Activated CD4-positive, alpha-beta T cell treated with anti-CD3 and anti-CD28 coated beads, Interleukin-2, amount 50 U/mL, for 4 hours (primary cell): ENCODE measurements around the gene SPC25.
A peak's percentile ranks its signal among the peaks of the same experiment; 100 is the strongest.
"Not testable (repeated sequence)": the region's sequence is repeated elsewhere in the genome, so short reads cannot be mapped to it uniquely, and the experiment has no call there.

Experiments used
- DNase-seq, 2 experiments: peaks; one replicate each; pipeline ENCODE4 v3.0.0-alpha.2; 2020

The SPC25 gene, protein sequence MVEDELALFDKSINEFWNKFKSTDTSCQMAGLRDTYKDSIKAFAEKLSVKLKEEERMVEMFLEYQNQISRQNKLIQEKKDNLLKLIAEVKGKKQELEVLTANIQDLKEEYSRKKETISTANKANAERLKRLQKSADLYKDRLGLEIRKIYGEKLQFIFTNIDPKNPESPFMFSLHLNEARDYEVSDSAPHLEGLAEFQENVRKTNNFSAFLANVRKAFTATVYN

DNA sequence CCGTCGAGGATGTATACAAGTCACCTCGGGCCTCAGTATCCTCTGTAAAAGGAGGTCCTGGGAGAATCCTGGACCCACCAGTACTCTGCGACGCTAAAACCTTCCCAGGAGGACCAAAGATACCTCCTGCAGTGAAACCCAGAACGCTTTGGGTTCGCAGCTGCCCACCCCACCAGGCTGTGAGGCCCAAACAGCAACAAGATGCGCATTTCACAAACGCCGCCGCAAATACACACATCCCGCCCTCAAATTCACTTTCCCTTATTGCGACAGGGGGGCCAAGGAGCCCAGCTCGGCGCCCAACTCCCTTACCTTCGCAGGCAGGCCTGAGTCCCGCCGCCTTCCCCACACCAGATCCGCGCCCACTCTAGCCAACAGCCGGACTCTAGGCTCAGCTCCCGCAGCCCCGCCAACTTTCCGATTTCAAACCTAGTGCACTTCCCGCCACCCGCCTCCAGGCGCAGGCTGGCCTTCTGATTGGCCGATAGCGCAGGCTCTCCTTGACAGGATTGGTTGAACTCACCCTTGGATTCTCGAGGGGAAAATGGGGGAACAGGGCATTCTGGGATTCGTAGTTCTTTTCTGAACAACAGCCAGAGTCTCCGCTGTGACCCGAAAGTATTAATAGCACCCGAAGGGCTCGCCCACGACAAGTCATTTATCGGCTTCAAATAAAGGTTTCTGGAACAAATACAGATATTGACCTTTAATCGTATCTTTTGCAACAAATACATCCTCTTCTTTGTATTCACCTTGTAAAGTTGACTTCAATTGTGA is at the start of gene SPC25:
SPC25 (minus strand) TSS at position 425 of the 777 bp plus-strand sequence. CDS start 911 bp downstream, outside the sequence.
- peak; percentile 79 to 80 for DNase-seq

DNA sequence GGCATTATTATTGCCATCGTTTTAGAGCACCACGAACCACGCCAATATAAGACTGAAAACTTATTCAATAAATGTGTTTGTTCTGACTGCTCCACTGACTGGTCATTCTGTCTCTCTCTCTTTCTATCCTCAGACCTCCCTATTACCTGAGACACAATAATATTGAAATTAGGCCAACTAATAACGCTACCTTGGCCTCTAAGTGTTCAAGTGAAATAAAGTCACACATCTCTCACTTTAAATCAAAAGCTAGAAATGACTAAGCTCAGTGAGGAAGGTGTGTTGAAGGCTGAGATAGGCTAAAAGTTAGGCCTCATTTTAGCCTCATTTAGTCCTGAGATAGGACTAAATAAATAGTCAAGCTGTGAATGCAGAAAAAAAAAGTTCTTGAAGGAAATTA is 49.7 kb upstream of the SPC25 start:
- no peak for DNase-seq

- DNase-seq = no peak
Measured at GRCh38 chr2:168939061-168939460, 48.8 kb upstream of the SPC25 start.

- no peak for DNase-seq
Measured at GRCh38 chr2:168935810-168936581, 45.8 kb upstream of the SPC25 start.

GRCh38 chr2:168934826-168935225 is 44.6 kb upstream of the SPC25 start:
- no peak for DNase-seq

- not testable (repeated sequence) for DNase-seq
Measured at GRCh38 chr2:168932174-168932573, 41.9 kb upstream of the SPC25 start.

DNA sequence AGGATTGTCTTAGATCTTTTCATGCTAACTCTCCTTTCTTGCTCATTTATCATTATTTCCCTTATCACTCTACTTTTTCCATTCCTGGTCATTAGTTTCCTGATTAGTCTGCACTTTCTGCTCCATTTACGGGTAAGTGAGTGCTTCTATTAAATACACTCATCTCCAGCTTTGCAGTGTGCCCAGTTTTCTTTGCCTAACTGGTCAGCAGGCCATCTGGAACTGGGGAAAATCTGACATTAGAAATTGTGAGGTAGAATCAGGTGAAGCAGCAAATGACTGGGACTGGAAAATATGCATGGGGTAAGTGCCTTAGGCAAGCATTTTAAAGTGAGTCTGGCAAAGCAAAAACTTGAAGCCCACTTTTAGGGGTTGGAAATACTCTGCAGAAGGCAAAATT is 40.0 kb upstream of the SPC25 start:
- DNase-seq = no peak

DNA sequence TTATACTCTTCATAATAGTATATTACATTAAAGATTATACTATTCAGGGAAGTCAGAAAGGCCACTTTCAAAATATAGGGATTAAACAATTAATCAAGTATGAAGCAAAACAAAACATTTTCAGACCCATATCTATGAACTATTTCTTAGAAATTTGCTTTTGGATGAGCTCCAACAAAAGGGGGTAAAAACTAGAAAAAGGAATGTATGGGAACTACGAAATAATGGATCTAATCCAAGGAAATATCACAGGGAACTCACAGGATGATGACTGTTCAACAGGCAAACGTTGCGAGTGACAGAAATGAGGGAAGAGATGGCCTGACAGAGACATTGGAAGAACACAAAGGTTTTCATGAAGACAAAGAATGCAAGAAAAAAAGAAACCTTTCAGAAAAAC is 38.8 kb upstream of the SPC25 start:
- no peak for DNase-seq

GRCh38 chr2:168928113-168928831 is 38.0 kb upstream of the SPC25 start:
- DNase-seq = no peak

GRCh38 chr2:168926621-168927386 is 36.6 kb upstream of the SPC25 start:
- no peak for DNase-seq

DNA sequence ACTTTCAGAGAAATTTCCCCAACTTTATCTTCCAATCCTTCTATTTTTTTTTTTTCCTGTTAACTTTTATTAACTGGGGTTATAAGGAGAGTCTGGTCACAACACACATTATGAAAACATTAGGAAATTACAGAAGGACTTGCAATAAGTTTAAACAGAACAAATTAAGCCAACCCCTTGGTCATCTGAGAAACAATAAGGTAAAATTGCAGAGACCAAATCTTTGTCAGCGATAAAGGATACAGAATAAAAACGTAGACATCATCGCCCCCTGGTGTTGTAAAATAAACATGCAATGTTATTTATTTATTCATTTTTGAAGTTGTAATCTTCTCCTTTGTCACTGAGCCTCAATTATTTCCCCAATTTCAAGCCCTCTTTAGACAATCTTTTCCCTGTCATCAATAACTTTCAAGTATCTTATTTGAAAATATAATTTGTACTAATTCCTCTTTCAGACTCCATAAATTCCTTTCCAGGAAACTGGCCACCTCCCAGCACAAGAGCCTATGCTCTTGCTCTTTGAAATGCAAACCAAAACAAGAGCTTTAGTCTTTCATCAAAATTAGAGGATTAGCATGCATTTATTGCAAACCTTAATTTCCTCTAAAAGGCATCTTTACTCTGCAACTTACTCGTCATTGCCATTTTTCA is 30.4 kb upstream of the SPC25 start:
- DNase-seq = no peak

GRCh38 chr2:168916331-168916675 is 26.1 kb upstream of the SPC25 start:
- DNase-seq = no peak

DNA sequence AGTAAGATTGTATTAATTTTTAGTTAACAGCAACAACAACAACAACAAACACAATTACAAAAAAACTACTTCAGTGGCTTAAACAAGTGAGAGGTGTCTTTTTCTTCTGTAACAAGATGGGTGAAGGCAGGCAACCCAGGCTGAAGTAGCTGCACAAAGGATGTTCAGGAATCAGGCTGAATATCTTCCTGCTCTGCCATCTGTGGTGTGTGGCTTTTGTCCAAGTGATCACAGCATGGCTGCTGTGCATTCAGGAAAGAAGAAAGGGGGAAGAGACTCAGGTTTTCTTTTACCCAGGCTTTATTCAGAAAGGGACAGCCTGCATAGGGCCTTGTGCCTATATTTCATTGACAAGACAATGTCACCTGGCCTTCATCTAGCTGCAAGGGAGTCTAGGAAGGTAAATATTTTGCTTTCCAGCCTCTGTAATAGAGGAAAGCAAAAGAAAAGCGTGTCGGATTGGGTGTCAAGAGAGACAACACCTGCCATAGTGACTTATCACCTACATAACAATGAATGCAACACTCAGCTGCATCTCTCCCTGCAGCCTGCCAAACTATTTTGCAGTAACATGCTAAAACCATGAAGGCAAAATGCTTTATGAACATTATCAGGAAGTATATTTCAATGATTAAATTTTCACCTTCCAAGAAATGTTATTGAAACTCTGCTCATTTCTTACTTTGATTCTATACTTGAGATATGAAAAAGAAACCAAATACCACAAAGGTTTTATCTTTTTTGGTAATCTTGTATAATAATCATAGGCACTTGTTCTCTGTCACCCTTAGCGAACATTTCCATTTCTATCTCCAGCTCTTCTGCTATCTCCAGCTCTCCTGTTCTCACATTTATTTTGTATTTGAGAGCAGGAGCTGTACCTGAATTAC is 25.5 kb upstream of the SPC25 start:
- DNase-seq = no peak

- no peak for DNase-seq
Measured at GRCh38 chr2:168913495-168913894, 23.3 kb upstream of the SPC25 start.

GRCh38 chr2:168912901-168913369 is 22.7 kb upstream of the SPC25 start:
- DNase-seq = no peak

GRCh38 chr2:168912466-168912865 is 22.2 kb upstream of the SPC25 start:
- no peak for DNase-seq

DNA sequence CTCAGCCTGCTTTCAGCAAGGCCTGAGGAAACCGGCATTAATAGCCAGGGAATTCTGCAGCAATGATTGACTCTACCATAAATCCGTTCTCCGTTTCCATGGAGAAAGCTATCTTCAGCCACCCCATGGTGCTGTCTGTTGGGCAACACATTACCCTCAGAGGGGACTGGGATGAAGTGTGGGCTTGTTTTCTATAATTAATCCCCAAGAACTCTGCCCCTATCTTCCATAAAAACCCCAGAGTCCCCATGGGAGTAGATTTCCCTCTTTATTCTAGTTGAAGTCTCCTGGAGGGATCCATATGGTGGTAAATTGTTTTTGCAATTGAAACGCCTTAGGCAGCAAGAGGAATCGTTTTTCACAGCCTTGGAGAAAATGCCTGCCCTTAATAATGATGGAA is 20.1 kb upstream of the SPC25 start:
- DNase-seq = no peak

GRCh38 chr2:168907940-168908662 is 17.9 kb upstream of the SPC25 start:
- no peak for DNase-seq

GRCh38 chr2:168904358-168904757 is 14.1 kb upstream of the SPC25 start:
- no peak for DNase-seq

- DNase-seq = no peak
Measured at GRCh38 chr2:168903888-168904287, 13.7 kb upstream of the SPC25 start.
